Stimulated activated naive CD4-positive, alpha-beta T cell treated with Interleukin-2 at 50 U/mL for 16 hours (primary cell): ENCODE measurements around the gene SERPINB12.

Experiments
- DNase-seq: peaks from one replicate; lab custom pipeline; 2025; lab: John Stamatoyannopoulos, UW

The SERPINB12 gene

DNA sequence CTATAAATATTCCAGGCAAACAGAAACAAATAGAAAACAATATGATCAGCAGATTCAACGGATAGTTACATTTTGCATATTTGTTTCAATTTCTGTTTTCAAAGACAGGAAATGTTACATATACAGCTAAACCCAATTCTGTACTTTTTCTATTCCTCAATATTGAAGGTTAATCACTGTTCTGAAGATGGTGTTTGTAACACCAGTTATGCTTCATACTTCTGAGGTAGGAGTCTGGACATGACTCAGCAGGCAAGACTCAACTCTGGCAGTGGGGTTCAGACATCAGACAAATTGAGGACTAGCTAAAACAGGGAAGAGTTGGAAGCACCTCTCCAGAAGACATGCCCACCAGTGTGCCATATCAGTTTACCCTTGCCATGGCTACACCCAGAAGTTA, 61.6 kb downstream of the SERPINB12 start:
- no peak for DNase-seq

DNA sequence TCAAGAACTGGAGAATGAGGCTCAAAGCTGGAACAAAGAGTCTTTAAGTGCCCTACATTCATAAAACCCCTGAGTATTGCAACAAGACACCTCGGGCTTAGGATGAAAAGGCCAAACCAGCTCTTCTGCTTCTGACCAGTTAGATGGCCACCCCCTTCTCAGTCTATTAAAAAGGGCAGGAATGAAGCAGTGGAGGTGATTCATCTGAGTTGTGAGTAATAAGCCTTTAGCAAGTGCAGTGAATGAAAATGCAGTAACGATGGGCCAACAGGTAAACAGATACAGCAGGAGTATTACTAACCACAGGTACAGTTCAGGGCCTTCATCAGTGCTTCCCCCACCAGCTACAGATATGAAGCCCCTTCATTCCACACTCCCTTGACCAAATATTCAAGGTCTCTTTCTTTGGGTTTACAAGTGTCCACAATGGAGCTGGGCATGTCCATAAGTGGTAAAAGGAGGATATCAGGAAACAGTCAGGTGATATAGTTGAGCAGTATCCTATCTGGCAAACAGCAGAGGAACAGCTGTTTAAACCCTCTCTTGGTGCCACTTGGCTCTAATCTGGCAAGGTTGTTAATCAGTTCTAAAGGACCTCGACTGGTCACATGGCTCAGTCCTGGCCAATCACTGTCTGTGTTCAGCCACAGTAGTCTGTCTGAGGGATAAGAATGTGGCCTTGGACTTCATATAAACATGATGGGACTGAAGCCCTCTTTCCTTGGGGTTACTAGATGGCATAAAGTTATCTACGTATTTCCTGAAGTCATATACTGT, 62.8 kb downstream of the SERPINB12 start:
- DNase-seq = no peak

GRCh38 chr18:63606526-63606925, 64.4 kb downstream of the SERPINB12 start:
- no peak for DNase-seq

GRCh38 chr18:63613420-63613819, 71.3 kb downstream of the SERPINB12 start:
- no peak for DNase-seq

DNA sequence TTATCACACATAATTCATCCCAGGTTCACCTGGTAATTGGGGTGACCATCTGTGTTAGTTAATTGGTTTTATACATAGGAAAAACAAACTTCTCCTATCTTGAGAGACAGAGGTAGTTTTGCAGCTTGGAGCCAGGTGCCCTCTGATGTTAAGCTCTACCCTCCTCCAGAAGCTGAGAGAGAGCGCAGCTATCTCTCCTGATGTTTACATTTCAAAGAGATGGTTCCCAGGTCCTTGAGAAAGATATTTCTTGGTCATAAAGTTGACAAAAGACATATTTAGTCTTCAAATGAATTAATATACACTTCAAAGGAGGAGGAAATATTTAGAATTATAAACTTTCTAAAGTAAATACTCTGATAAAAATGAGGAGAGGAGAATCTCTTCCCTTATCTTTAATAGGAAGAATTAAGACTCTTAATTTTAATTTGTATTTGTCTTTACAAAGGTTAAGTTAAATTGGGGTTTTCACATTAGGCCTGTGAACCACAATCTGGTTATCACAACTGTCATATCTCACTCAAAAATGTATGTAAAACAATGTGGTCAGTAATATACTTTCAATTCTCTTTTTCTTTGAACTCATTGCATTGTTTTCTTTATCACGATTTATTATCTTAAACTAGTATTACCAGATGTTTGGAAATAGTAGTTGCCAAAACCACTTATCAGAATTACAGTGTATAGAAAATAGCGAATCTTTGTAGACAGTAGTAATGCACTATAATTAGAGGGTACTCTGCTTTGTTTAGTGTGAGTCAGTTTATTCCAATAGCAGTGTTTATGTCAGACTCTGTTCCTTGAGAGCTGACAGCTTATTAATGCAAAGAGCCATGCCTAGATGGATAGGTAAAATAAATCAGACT, 75.1 kb downstream of the SERPINB12 start:
- no peak for DNase-seq

GRCh38 chr18:63617915-63618234, 75.7 kb downstream of the SERPINB12 start:
- DNase-seq = no peak
